Vagina (tissue), 2 donors: ENCODE measurements around the gene PBX2. TPM values are rescaled to one million over a fixed set of nuclear protein-coding genes. Genes with fewer than 3 reads are reported as not detected.
"Not testable (repeated sequence)": the region's sequence is repeated elsewhere in the genome, so short reads cannot be mapped to it uniquely, and the experiment has no call there.

ENCODE experiments used
- DNase-seq, 2 donors: peaks; one replicate each; pipeline ENCODE4 v3.0.0-alpha.2; 2017; ENCODE audit errors: extremely low spot score in 2 of 2
- H3K27ac ChIP-seq: fragments of 200-600 bp; sonication (generic); one replicate; pipeline ENCODE4 v1.5.1; 2019
- H3K27me3 ChIP-seq: fragments of 200-600 bp; sonication (generic); one replicate; pipeline ENCODE4 v1.5.1; 2019
- H3K36me3 ChIP-seq, 2 donors: fragments of 200-600 bp; sonication (generic); one replicate each; pipeline ENCODE4 v1.5.1; 2017 to 2019
- H3K4me1 ChIP-seq: fragments of 200-600 bp; sonication (generic); one replicate; pipeline ENCODE4 v1.5.1; 2019
- H3K4me3 ChIP-seq, 2 donors: fragments of 200-600 bp; sonication (generic); 1 replicate in 1 of 2; 2 replicates in 1 of 2; pipeline ENCODE4 v1.5.1; 2016 to 2019
- H3K9me3 ChIP-seq: fragments of 200-600 bp; sonication (generic); one replicate; pipeline ENCODE4 v1.5.1; 2019
- POLR2A ChIP-seq, 2 donors: fragments of 450-650 bp; IDR thresholded peaks; one replicate each; pipeline ENCODE4 v1.6.1; 2017; ENCODE audit warnings: antibody characterized with exemption in 2 of 2, mild to moderate bottlenecking in 2 of 2, moderate library complexity in 2 of 2
- POLR2AphosphoS5 ChIP-seq, 2 donors: sonication (generic); formaldehyde crosslinking; IDR thresholded peaks; one replicate each; pipeline ENCODE4 v1.9.0; 2017; ENCODE audit warnings: antibody characterized with exemption in 2 of 2, mild to moderate bottlenecking in 2 of 2, low read depth in 1 of 2; ENCODE audit not compliant: insufficient read depth in 1 of 2
- intact Hi-C: fragments of 100-400 bp; cut with DNase I; formaldehyde crosslinking; loops from one replicate; pipeline ENCODE4 v1.15.1; 2023
- total RNA-seq: library from RNA; depleted of rRNA; stranded (reverse); fragments of >200 nt; gene quantifications from one replicate; pipeline ENCODE4 v1.2.3, GENCODE V29; 2016
- TF ChIP-seq, protein P1 (sequence below), 3 experiments: fragments of 450-650 bp in 2 of 3; fragments of 200-600 bp in 1 of 3; sonication (generic) in 1 of 3; IDR thresholded peaks; one replicate each; pipeline ENCODE4 v1.5.1; 2017 to 2019; ENCODE audit warnings: antibody characterized with exemption in 3 of 3, mild to moderate bottlenecking in 2 of 3, moderate library complexity in 2 of 3

PBX2 gene
- total RNA-seq, 1 donor from 2014 or later: 49.4 TPM

DNA sequence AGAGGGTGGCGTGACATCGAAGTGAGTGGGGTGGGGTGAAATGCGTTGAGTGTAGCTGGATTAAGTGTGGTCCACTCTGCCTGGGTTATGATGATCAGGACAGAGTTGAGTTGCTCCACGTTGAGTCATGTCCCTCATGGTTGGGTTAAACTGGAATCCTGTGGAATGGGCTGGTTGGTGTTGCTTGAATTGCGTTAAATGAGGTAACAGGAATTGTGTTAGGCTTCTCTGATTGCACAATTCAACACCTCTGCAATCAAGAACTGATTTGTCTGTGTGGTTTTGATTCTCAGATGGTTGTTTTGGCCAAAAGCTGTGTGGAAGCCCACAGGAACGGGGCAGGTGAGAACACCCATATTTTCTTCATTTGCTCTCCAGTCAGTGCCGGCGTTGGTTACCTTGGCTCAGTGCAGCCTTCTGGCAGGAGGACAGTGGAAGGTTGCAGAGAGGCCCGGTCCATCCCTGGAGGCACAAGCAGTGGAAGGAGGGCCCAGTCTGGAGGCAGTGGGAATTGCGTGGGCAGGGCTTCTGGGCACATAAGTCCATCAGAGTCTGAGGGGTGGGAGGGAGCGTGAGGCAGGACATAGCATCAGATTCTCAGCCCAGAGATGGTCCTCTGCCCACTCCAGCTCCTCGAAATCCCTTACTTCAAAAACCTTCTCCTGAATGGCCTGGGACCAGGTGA, 22.2 kb upstream of the PBX2 start:
- H3K4me3 ChIP-seq: no peak overlapping the region
- no peak overlapping the region for H3K27ac ChIP-seq
- H3K9me3 ChIP-seq: no peaks in the 10 kb centered on the region
- no peaks in the 10 kb centered on the region for H3K27me3 ChIP-seq
- DNase-seq: no peak
- TF ChIP-seq POLR2AphosphoS5 (IDR thresholded peaks at IDR 0.05; ENCODE audit: insufficient read depth in 1 of 2, low read depth in 1 of 2): no peak
- TF ChIP-seq, protein P1, sequence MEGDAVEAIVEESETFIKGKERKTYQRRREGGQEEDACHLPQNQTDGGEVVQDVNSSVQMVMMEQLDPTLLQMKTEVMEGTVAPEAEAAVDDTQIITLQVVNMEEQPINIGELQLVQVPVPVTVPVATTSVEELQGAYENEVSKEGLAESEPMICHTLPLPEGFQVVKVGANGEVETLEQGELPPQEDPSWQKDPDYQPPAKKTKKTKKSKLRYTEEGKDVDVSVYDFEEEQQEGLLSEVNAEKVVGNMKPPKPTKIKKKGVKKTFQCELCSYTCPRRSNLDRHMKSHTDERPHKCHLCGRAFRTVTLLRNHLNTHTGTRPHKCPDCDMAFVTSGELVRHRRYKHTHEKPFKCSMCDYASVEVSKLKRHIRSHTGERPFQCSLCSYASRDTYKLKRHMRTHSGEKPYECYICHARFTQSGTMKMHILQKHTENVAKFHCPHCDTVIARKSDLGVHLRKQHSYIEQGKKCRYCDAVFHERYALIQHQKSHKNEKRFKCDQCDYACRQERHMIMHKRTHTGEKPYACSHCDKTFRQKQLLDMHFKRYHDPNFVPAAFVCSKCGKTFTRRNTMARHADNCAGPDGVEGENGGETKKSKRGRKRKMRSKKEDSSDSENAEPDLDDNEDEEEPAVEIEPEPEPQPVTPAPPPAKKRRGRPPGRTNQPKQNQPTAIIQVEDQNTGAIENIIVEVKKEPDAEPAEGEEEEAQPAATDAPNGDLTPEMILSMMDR (IDR thresholded peaks at IDR 0.05): no peak
- no peak for TF ChIP-seq POLR2A (IDR thresholded peaks at IDR 0.05)
- intact Hi-C loops: no loop called here
- H3K4me1 ChIP-seq: no peaks in the 10 kb centered on the region
- H3K36me3 ChIP-seq: no peaks in the 10 kb centered on the region

DNA sequence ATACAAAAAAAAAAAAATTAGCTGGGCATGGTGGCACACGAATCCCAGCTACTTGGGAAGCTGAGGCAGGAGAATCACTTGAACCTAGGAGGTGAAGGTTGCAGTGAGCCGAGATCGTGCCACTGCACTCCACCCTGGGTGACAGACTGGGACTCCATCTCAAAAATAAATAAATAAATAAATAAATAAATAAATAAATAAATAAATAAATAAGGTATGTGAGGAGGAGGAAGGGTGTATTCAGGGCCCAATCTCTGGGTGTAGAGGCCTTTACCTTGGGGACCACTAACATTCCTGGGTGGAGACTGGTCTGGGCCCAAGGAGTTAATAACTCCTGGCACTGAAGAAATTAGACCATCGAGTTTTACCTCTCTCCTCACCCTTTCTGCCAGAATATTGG, 21.4 kb upstream of the PBX2 start:
- H3K4me3 ChIP-seq, H3K4me1 ChIP-seq, H3K27ac ChIP-seq, H3K36me3 ChIP-seq, H3K9me3 ChIP-seq, intact Hi-C loops, H3K27me3 ChIP-seq, DNase-seq: not testable (repeated sequence)

DNA sequence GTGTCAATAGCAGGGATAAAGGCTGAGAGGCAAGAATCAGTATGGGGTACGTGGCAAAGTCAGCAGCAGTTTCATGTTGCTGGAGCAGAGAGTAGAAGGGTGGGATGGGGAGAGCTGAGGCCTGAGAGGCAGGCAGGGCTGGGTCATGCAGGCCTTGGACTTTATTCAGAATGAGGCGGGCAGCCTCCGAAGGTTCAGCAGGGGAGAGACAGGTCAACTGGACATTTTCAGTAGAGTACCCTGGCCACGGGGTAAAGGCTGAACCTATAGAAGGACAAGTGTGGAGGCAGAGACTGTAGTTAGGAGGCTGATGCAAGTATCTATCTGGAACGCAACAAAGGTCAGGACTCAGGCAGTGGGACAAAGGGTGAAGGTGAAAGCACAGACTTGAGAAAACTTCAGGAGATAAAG, 20.2 kb upstream of the PBX2 start:
- no peaks in the 10 kb centered on the region for H3K36me3 ChIP-seq
- no peaks in the 10 kb centered on the region for H3K4me1 ChIP-seq
- H3K27ac ChIP-seq: no peak overlapping the region

DNA sequence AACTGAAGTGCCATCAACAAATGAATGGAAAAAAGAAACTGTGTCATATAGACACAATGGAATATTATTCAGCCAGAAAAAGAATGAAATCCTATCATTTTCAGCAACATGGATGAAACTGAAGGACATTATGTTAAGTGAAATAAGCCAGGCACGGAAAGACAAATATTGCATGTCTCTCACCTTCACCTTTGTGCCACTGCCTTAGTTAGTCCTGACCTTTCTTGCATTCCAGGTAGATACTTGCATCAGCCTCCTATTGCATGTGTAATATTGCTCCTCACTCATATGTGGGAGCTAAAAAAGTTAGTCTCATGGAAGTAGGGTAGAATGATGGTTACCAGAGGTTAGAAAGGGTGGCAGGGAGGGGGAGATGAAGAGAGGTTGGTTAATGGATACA, 19.0 kb upstream of the PBX2 start:
- intact Hi-C loops: no loop called here
- Histone ChIP-seq H3K4me3 (no peak overlapping the region), H3K9me3 (no peaks in the 10 kb centered on the region), H3K36me3 (no peaks in the 10 kb centered on the region), H3K27me3 (no peaks in the 10 kb centered on the region), H3K4me1 (no peaks in the 10 kb centered on the region), H3K27ac (no peak overlapping the region)
- DNase-seq: no peak
- TF ChIP-seq POLR2A (IDR thresholded peaks at IDR 0.05) (no peak), POLR2AphosphoS5 (IDR thresholded peaks at IDR 0.05; ENCODE audit: insufficient read depth in 1 of 2, low read depth in 1 of 2) (no peak)
- TF ChIP-seq, protein P1 (IDR thresholded peaks at IDR 0.05): no peak

More for the DNA sequence above, 20.2 kb upstream of the PBX2 start:
- no peak for DNase-seq
- H3K4me3 ChIP-seq: no peak overlapping the region
- intact Hi-C loops: no loop called here
- no peaks in the 10 kb centered on the region for H3K9me3 ChIP-seq
- TF ChIP-seq POLR2A (IDR thresholded peaks at IDR 0.05) (no peak), POLR2AphosphoS5 (IDR thresholded peaks at IDR 0.05; ENCODE audit: insufficient read depth in 1 of 2, low read depth in 1 of 2) (no peak)
- TF ChIP-seq, protein P1 (IDR thresholded peaks at IDR 0.05): no peak
- H3K27me3 ChIP-seq: no peaks in the 10 kb centered on the region

DNA sequence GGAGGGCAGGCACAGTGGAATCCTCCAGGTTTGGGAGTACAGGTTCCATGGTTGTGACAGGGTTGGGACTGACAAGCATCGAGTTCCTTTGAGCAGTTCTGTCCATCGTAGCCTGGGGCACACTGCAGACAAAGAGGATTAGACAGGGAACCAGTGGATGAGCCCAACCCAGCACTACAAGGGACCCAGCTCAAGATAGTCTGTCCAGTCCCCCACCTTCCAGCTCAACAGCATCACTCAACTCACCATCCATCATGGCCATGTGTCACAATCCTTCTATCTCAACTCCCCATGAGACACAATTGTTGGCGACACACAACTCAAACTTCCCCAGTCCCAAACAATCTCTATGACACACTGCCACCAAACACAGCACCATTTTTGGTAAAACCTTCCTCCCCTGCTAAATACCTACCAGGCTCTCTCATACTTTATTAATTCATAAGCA, 14.3 kb upstream of the PBX2 start:
- no peak for TF ChIP-seq POLR2AphosphoS5 (IDR thresholded peaks at IDR 0.05; ENCODE audit: insufficient read depth in 1 of 2, low read depth in 1 of 2)
- TF ChIP-seq, protein P1 (IDR thresholded peaks at IDR 0.05): no peak
- TF ChIP-seq POLR2A (IDR thresholded peaks at IDR 0.05): no peak
- H3K27me3 ChIP-seq: no peaks in the 10 kb centered on the region
- H3K4me3 ChIP-seq: no peak overlapping the region
- intact Hi-C loops: no loop called here
- H3K27ac ChIP-seq: no peak overlapping the region
- H3K4me1 ChIP-seq: no peaks in the 10 kb centered on the region
- DNase-seq: no peak
- H3K36me3 ChIP-seq: no peaks in the 10 kb centered on the region
- H3K9me3 ChIP-seq: no peaks in the 10 kb centered on the region
